Measurements from ENCODE around the gene PTGES2. TPM values are rescaled to one million over a fixed set of nuclear protein-coding genes. Genes with fewer than 3 reads are reported as not detected.

Gene PTGES2
- total and polyA plus RNA-seq, 9 of the 15 experiments (the other 6 are each of a cell fraction or from before 2014, with no cell fraction given): 2.4 to 196 (median 90.1) TPM

DNA sequence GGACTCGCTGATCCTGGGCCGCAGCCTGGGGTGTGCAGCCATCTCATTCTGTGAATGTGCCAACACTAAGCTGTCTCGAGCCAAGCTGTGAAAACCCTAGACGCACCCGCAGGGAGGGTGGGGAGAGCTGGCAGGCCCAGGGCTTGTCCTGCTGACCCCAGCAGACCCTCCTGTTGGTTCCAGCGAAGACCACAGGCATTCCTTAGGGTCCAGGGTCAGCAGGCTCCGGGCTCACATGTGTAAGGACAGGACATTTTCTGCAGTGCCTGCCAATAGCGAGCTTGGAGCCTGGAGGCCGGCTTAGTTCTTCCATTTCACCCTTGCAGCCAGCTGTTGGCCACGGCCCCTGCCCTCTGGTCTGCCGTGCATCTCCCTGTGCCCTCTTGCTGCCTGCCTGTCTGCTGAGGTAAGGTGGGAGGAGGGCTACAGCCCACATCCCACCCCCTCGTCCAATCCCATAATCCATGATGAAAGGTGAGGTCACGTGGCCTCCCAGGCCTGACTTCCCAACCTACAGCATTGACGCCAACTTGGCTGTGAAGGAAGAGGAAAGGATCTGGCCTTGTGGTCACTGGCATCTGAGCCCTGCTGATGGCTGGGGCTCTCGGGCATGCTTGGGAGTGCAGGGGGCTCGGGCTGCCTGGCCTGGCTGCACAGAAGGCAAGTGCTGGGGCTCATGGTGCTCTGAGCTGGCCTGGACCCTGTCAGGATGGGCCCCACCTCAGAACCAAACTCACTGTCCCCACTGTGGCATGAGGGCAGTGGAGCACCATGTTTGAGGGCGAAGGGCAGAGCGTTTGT, 19.9 kb downstream of the PTGES2 start:
- Histone ChIP-seq H3K27ac (ENCODE audit: extremely low read depth, low read depth, low read length) (no peak overlapping the region; the same call in 2 of the 3 replicates), H4K20me1 (replicated peaks; ENCODE audit: control insufficient read depth, insufficient read depth, low read length) (no peaks in the 10 kb centered on the region), H3K36me3 (ENCODE audit: control insufficient read depth, insufficient read depth, low read length) (peaks cover 70% of the 10 kb centered on the region), H3K9me1 (ENCODE audit: control insufficient read depth, insufficient read depth, low read length) (no peaks in the 10 kb centered on the region), H2AFZ (ENCODE audit: low read depth, low read length) (no peak overlapping the region), H3K9ac (ENCODE audit: insufficient read depth in 1 of 2, low read depth in 2 of 2, low read length in 2 of 2) (peak overlapping the region in 1 of 2 experiments; percentile 76; a peak in 2 of 4 replicates), H3K4me2 (ENCODE audit: insufficient read depth, low read length) (no peak overlapping the region), H3K4me1 (replicated peaks in 1 of 2; ENCODE audit: control insufficient read depth in 2 of 2, insufficient read depth in 2 of 2, low read length in 2 of 2) (peaks cover 11 to 49% of the 10 kb centered on the region in 2 experiments; a peak in 4 of 5 replicates), H3K9me3 (replicated peaks; ENCODE audit: control insufficient read depth, insufficient read depth, low read depth, low read length) (no peaks in the 10 kb centered on the region), H3K79me2 (ENCODE audit: control insufficient read depth, insufficient read depth, low read length) (peaks cover 4% of the 10 kb centered on the region; the same call in 2 of the 3 replicates), H3K4me3 (no peak overlapping the region), H3K27me3 (ENCODE audit: control insufficient read depth in 2 of 2, insufficient read depth in 2 of 2, low read length in 2 of 2) (no peaks in the 10 kb centered on the region)
- FAIRE-seq (no peak), ATAC-seq (no peak; the same call in 2 of the 3 replicates), DNase-seq (ENCODE audit: extremely low read depth in 1 of 4, low spot score in 3 of 4) (no peak)
- WGBS (ENCODE audit: insufficient coverage, low coverage, missing lambda C conversion rate): 86% methylated on average over 18 of the region's 18 CpGs
- TF ChIP-seq ZNF41 (CRISPR knock-in tag; conservative IDR thresholded peaks at IDR 0.05) (no peak), RHOXF2B (CRISPR knock-in tag; conservative IDR thresholded peaks at IDR 0.05) (no peak), HMGN3 (IDR thresholded peaks at IDR 0.05; ENCODE audit: borderline replicate concordance, extremely low read depth, insufficient read length, low read depth, low read length) (peak; percentile 2), HMG20B (CRISPR knock-in tag; IDR thresholded peaks at IDR 0.05) (no peak), POLR2G (IDR thresholded peaks at IDR 0.05; ENCODE audit: low read depth, low read length) (peak; percentile 62), NCOA1 (IDR thresholded peaks at IDR 0.05; ENCODE audit: low read depth) (no peak), RBFOX2 (IDR thresholded peaks at IDR 0.05; ENCODE audit: low read depth, low read length) (peak; percentile 56), POLR2A (conservative IDR thresholded peaks at IDR 0.05) (peak; percentile 58), SUPT5H (IDR thresholded peaks at IDR 0.05) (peak; percentile 64), POLR2AphosphoS2 (IDR thresholded peaks at IDR 0.05; ENCODE audit: low read length) (peak; percentile 55; the same call in 1 of the 2 replicates), RBM22 (IDR thresholded peaks at IDR 0.05; ENCODE audit: low read depth, low read length, poor library complexity, severe bottlenecking) (peak; percentile 84), USF1 (CRISPR knock-in tag; IDR thresholded peaks at IDR 0.05) (peak; percentile 37; the same call in 1 of the 2 replicates)
- TF ChIP-seq, protein P1, sequence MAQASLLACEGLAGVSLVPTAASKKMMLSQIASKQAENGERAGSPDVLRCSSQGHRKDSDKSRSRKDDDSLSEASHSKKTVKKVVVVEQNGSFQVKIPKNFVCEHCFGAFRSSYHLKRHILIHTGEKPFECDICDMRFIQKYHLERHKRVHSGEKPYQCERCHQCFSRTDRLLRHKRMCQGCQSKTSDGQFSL (CRISPR knock-in tag; IDR thresholded peaks at IDR 0.05): 0 out of 2 replicates have a peak, but pooled peaks have one; percentile 11
- TF ChIP-seq, protein P1 (tag; IDR thresholded peaks at IDR 0.05): no peak
- POLR2A ChIA-PET: interaction anchor here (1.4 to 2.0 kb wide), 4 partner anchors 8 to 15 kb away, joined by 4 to 14 read pairs (median 9); no protein-coding TSS in a partner anchor
- intact Hi-C loops (cut with micrococcal nuclease): no loop called here
- CTCF ChIA-PET (ENCODE audit: low intra/inter-chr PET ratio): interaction anchor here (0.6 kb wide), 1 partner anchor 199 kb away, joined by 4 read pairs; no protein-coding TSS in a partner anchor
- in situ Hi-C loops (cut with MboI): no loop called here
- no TSS peak for BruUV-seq (replicated peaks)
